IMR-90 (cell line): Measurements from ENCODE around the gene ACTRT3. TPM values are rescaled to one million over a fixed set of nuclear protein-coding genes. Genes with fewer than 3 reads are reported as not detected.
"Not testable (repeated sequence)": the region's sequence is repeated elsewhere in the genome, so short reads cannot be mapped to it uniquely, and the experiment has no call there.

Experiments
- ATAC-seq: fragments of 200-7000 bp; cut with Tn5 transposase; 2 replicates; pipeline ENCODE4 v1.9.1; 2020; ENCODE audit warnings: low read depth, mild to moderate bottlenecking, moderate library complexity
- BruUV-seq: library from RNA; stranded (reverse); fragments of 400-500 nt; replicated peaks from 2 replicates; lab custom pipeline; 2021; lab: Mats Ljungman, UMichigan
- CTCF ChIA-PET: fragments of 300-600 bp; formaldehyde crosslinking; extraction: SDS; loops from one replicate; lab custom pipeline; 2021; ENCODE audit warnings: antibody characterized with exemption; lab: Yijun Ruan, JAX
- POLR2A ChIA-PET: fragments of 300-600 bp; sonication (Branson Sonifier 250); formaldehyde crosslinking; loops from one replicate; lab custom pipeline; 2022; ENCODE audit warnings: antibody characterized with exemption; ENCODE audit not compliant: unreplicated experiment; lab: Charles Lee
- DNase-seq: peaks from one replicate; pipeline ENCODE4 v3.0.0; 2013
- H2AFZ ChIP-seq: replicated peaks from 2 replicates; pipeline ENCODE3; 2013; ENCODE audit warnings: low read length, mild to moderate bottlenecking; ENCODE audit not compliant: poor library complexity
- H2AK5ac ChIP-seq: 2 replicates; pipeline ENCODE4 v1.6.1; 2013; ENCODE audit warnings: low read depth, low read length, inconsistent platforms
- H2AK9ac ChIP-seq: replicated peaks from 2 replicates; pipeline ENCODE3; 2013; ENCODE audit warnings: mild to moderate bottlenecking, low read depth, low read length, moderate library complexity; ENCODE audit not compliant: poor library complexity
- H2BK120ac ChIP-seq: 2 replicates; pipeline ENCODE4 v1.6.1; 2013; ENCODE audit warnings: low read depth, low read length, inconsistent platforms
- H2BK15ac ChIP-seq: 3 replicates; pipeline ENCODE4 v1.6.1; 2013; ENCODE audit warnings: low read depth, low read length, inconsistent platforms
- H2BK20ac ChIP-seq: 2 replicates; pipeline ENCODE4 v1.6.1; 2013; ENCODE audit warnings: low read depth, mild to moderate bottlenecking, inconsistent platforms, low read length, moderate library complexity
- H2BK5ac ChIP-seq: 2 replicates; pipeline ENCODE4 v1.6.1; 2013; ENCODE audit warnings: mild to moderate bottlenecking, low read depth, low read length, inconsistent platforms; ENCODE audit not compliant: poor library complexity, severe bottlenecking
- H3K14ac ChIP-seq: replicated peaks from 2 replicates; pipeline ENCODE4 v1.6.1; 2013; ENCODE audit warnings: low read depth, low read length, inconsistent platforms
- H3K18ac ChIP-seq: 2 replicates; pipeline ENCODE4 v1.6.1; 2013; ENCODE audit warnings: low read depth, low read length, control low read depth
- H3K23ac ChIP-seq: 2 replicates; pipeline ENCODE4 v1.6.1; 2013; ENCODE audit warnings: low read depth, low read length, inconsistent platforms
- H3K27ac ChIP-seq: 2 replicates; pipeline ENCODE4 v1.5.1; 2013; ENCODE audit warnings: mild to moderate bottlenecking, control low read depth, low read length; ENCODE audit not compliant: insufficient read depth
- H3K27me3 ChIP-seq: 2 replicates; pipeline ENCODE4 v1.6.1; 2013; ENCODE audit warnings: low read length; ENCODE audit not compliant: control insufficient read depth, insufficient read depth
- H3K36me3 ChIP-seq: 2 replicates; pipeline ENCODE4 v1.6.1; 2013; ENCODE audit warnings: low read length, mixed read lengths; ENCODE audit not compliant: control insufficient read depth, insufficient read depth
- H3K4ac ChIP-seq: 2 replicates; pipeline ENCODE4 v1.6.1; 2013; ENCODE audit warnings: low read depth, low read length, inconsistent platforms
- H3K4me1 ChIP-seq: 2 replicates; pipeline ENCODE4 v1.6.1; 2013; ENCODE audit warnings: low read length, mixed read lengths; ENCODE audit not compliant: control insufficient read depth, insufficient read depth
- H3K4me2 ChIP-seq: 2 replicates; pipeline ENCODE4 v1.6.1; 2013; ENCODE audit warnings: low read depth, mild to moderate bottlenecking, control low read depth, low read length, moderate library complexity
- H3K4me3 ChIP-seq: 2 replicates; pipeline ENCODE4 v1.5.1; 2013; ENCODE audit warnings: low read depth, mild to moderate bottlenecking, control low read depth, low read length, moderate library complexity; ENCODE audit not compliant: insufficient read depth
- H3K56ac ChIP-seq: 2 replicates; pipeline ENCODE4 v1.6.1; 2013; ENCODE audit warnings: low read length, inconsistent platforms; ENCODE audit not compliant: insufficient read depth; ENCODE audit errors: extremely low read depth
- H3K79me1 ChIP-seq, 2 experiments: 2 replicates each; pipeline ENCODE4 v1.6.1; 2013; ENCODE audit warnings: low read length in 2 of 2, inconsistent platforms in 1 of 2, low read depth in 1 of 2
- H3K9ac ChIP-seq: 2 replicates; pipeline ENCODE4 v1.6.1; 2013; ENCODE audit warnings: low read depth, low read length, control low read depth
- H3K9me1 ChIP-seq: 2 replicates; pipeline ENCODE4 v1.6.1; 2013; ENCODE audit warnings: low read length, inconsistent platforms; ENCODE audit not compliant: insufficient read depth
- H3K9me3 ChIP-seq: 2 replicates; pipeline ENCODE4 v1.6.1; 2013; ENCODE audit warnings: low read length; ENCODE audit not compliant: control insufficient read depth, insufficient read depth
- H4K20me1 ChIP-seq: 2 replicates; pipeline ENCODE4 v1.6.1; 2013; ENCODE audit warnings: low read length, inconsistent platforms; ENCODE audit not compliant: insufficient read depth
- H4K5ac ChIP-seq: 2 replicates; pipeline ENCODE4 v1.6.1; 2013; ENCODE audit warnings: mild to moderate bottlenecking, low read depth, low read length, control low read depth
- H4K8ac ChIP-seq, 2 experiments: 2 replicates each; pipeline ENCODE4 v1.6.1; 2013; ENCODE audit warnings: low read depth in 2 of 2, low read length in 2 of 2, control low read depth in 1 of 2, inconsistent platforms in 1 of 2
- H4K91ac ChIP-seq: 2 replicates; pipeline ENCODE4 v1.6.1; 2013; ENCODE audit warnings: low read depth, low read length, inconsistent platforms; ENCODE audit not compliant: insufficient read depth
- BHLHE40 ChIP-seq: fragments of 150-350 bp; IDR thresholded peaks from 2 replicates; pipeline ENCODE4 v1.6.1; 2016; ENCODE audit warnings: mild to moderate bottlenecking, low read depth, low read length
- FOS ChIP-seq: fragments of 150-350 bp; IDR thresholded peaks from 2 replicates; pipeline ENCODE4 v1.6.1; 2016; ENCODE audit warnings: low read depth, low read length
- NFE2L2 ChIP-seq: fragments of 150-350 bp; IDR thresholded peaks from 2 replicates; pipeline ENCODE4 v1.6.1; 2016; ENCODE audit warnings: low read depth, mild to moderate bottlenecking, low read length
- WGBS, 2 experiments: methylation state at CpG; one replicate each; pipeline versions ENCODE4 v1.1.5 to v1.1.7; 2013; ENCODE audit warnings: missing lambda C conversion rate in 2 of 2; ENCODE audit not compliant: insufficient read length in 1 of 2; ENCODE audit errors: extremely low coverage in 2 of 2; 5-methylcytosine and 5-hydroxymethylcytosine counted together
- dilution Hi-C: fragments of 300-500 bp; cut with HindIII; formaldehyde crosslinking; loops from one replicate; pipeline ENCODE4 v1.14.3; 2018; ENCODE audit warnings: low sequenced_read_pairs; ENCODE audit not compliant: unreplicated experiment
- in situ Hi-C: fragments of 300-500 bp; cut with MboI; formaldehyde crosslinking; loops from 3 replicates; pipeline ENCODE4 v1.14.3; 2019; ENCODE audit warnings: low sequenced_read_pairs, inconsistent platforms, mixed read lengths
- intact Hi-C: fragments of 100-400 bp; cut with micrococcal nuclease; formaldehyde crosslinking; loops from 2 replicates; pipeline ENCODE4 v1.10.0; 2022
- polyA plus RNA-seq, 3 experiments: library from polyadenylated mRNA; depleted of rRNA; stranded (reverse); fragments of >200 nt; gene quantifications; 2 replicates each; pipeline ENCODE4 v1.2.3, GENCODE V29; 2012; ENCODE audit warnings: low replicate concordance in 1 of 3
- total RNA-seq: library from RNA; depleted of rRNA; stranded (reverse); fragments of >200 nt; gene quantifications from 2 replicates; pipeline ENCODE4 v1.2.3, GENCODE V29; 2012
- TF ChIP-seq, protein P1 (sequence below): conservative IDR thresholded peaks from 2 replicates; pipeline ENCODE4 v1.5.1; 2012; ENCODE audit warnings: mild to moderate bottlenecking, low read depth, low read length, improper control_type of control experiment

ACTRT3 gene
- total and polyA plus RNA-seq, 2 of the 4 experiments (the other 2 are of a cell fraction): 0.97 to 2.5 TPM

DNA sequence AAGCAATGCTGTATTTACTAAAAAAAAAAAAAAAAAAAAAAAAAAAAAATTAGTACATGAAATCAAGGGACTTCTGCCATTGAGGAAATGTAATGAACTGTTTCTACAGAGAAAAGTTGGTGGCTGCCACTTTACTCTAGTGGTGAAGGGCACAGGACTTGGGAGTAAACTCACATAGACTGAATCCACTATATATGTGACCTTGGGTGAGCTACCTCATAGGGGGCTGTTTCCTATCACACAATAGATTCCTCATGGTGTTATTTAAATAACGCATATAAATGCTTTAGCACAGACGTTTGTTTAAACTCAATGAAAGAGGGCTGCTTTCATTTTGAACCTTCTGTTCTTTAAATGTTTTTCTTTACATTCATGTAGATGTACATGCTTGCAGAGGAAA, 30.3 kb downstream of the ACTRT3 start:
- Histone ChIP-seq H3K79me1 (no peaks in the 10 kb centered on the region), H3K18ac (no peak overlapping the region), H2BK120ac (no peak overlapping the region), H3K14ac (no peak overlapping the region), H3K4me1 (no peaks in the 10 kb centered on the region), H3K9me1 (no peaks in the 10 kb centered on the region), H3K9ac (no peak overlapping the region), H2BK15ac (no peak overlapping the region), H4K5ac (no peak overlapping the region), H2BK20ac (no peak overlapping the region), H3K4me3 (no peak overlapping the region), H2AFZ (no peak overlapping the region), H3K4me2 (no peak overlapping the region), H3K23ac (no peak overlapping the region), H3K4ac (no peak overlapping the region), H4K8ac (no peak overlapping the region), H4K91ac (no peak overlapping the region), H3K27ac (no peak overlapping the region), H4K20me1 (no peaks in the 10 kb centered on the region), H2AK9ac (no peak overlapping the region), H3K56ac (no peak overlapping the region), H3K27me3 (no peaks in the 10 kb centered on the region), H3K9me3 (no peaks in the 10 kb centered on the region), H2BK5ac (no peak overlapping the region), H3K36me3 (no peaks in the 10 kb centered on the region), H2AK5ac (no peak overlapping the region)
- no TSS peak for BruUV-seq
- in situ Hi-C loops (no loop called here), dilution Hi-C loops (no loop called here), intact Hi-C loops (no loop called here)
- ChIA-PET CTCF (no interaction called here), POLR2A (no interaction called here)
- no CpG with 5 or more reads among the region's 2 CpGs for WGBS, 2 experiments
- ATAC-seq (no peak), DNase-seq (no peak)
- no peak for TF ChIP-seq NFE2L2
- TF ChIP-seq, protein P1, sequence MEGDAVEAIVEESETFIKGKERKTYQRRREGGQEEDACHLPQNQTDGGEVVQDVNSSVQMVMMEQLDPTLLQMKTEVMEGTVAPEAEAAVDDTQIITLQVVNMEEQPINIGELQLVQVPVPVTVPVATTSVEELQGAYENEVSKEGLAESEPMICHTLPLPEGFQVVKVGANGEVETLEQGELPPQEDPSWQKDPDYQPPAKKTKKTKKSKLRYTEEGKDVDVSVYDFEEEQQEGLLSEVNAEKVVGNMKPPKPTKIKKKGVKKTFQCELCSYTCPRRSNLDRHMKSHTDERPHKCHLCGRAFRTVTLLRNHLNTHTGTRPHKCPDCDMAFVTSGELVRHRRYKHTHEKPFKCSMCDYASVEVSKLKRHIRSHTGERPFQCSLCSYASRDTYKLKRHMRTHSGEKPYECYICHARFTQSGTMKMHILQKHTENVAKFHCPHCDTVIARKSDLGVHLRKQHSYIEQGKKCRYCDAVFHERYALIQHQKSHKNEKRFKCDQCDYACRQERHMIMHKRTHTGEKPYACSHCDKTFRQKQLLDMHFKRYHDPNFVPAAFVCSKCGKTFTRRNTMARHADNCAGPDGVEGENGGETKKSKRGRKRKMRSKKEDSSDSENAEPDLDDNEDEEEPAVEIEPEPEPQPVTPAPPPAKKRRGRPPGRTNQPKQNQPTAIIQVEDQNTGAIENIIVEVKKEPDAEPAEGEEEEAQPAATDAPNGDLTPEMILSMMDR: no peak
- no peak for TF ChIP-seq BHLHE40
- no peak for TF ChIP-seq FOS

DNA sequence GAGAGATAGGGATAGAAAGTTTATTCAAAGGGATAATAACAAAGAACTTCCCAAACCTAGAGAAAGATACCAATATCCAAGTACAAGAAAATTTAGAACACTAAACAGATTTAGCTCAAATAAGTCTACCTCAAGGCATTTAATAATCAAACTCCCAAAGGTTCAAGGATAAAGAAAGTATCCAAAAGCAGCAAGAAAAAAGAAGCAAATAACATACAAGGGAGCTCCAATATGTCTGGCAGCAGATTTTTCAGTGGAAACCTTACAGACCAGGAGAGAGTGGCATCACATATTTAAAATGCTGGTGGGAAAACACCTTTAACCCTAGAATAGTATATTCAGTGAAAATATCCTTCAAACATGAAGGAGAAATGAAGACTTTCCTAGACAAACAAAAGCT, 37.5 kb downstream of the ACTRT3 start:
- H2AFZ ChIP-seq, BruUV-seq, H4K91ac ChIP-seq, H3K4me1 ChIP-seq, H2AK5ac ChIP-seq, H3K4me3 ChIP-seq, H3K27ac ChIP-seq, H3K79me1 ChIP-seq, H2BK120ac ChIP-seq, H4K20me1 ChIP-seq, H3K4me2 ChIP-seq, H3K18ac ChIP-seq, CTCF ChIA-PET, H2BK15ac ChIP-seq, H3K56ac ChIP-seq, H4K8ac ChIP-seq, H3K9me3 ChIP-seq, H2AK9ac ChIP-seq, ATAC-seq, H2BK20ac ChIP-seq, dilution Hi-C loops, H3K9me1 ChIP-seq, H3K9ac ChIP-seq, H3K23ac ChIP-seq, H2BK5ac ChIP-seq, intact Hi-C loops, H4K5ac ChIP-seq, H3K14ac ChIP-seq, POLR2A ChIA-PET, H3K4ac ChIP-seq, H3K36me3 ChIP-seq, DNase-seq, H3K27me3 ChIP-seq, in situ Hi-C loops: not testable (repeated sequence)
